GM13976 (cell line): Measurements from ENCODE around the gene SLC46A1.

ENCODE experiments used
- DNase-seq: peaks from one replicate; pipeline ENCODE4 v3.0.0; 2012; ENCODE audit warnings: low spot score
- CTCF ChIP-seq: IDR thresholded peaks from 2 replicates; pipeline ENCODE4 v1.5.1; 2012; ENCODE audit warnings: borderline replicate concordance, mild to moderate bottlenecking; ENCODE audit not compliant: insufficient read depth; ENCODE audit errors: extremely low read depth, missing control alignments, control extremely low read depth
- in situ Hi-C: fragments of 300-500 bp; cut with MboI; formaldehyde crosslinking; loops from one replicate; pipeline ENCODE4 v1.12.0; 2022; ENCODE audit warnings: low sequenced_read_pairs, mixed read lengths, inconsistent platforms; ENCODE audit not compliant: unreplicated experiment

The SLC46A1 gene

GRCh38 chr17:28404812-28405570 lies 1.0 kb downstream of the SLC46A1 start:
- no peak for TF ChIP-seq CTCF
- in situ Hi-C loops, result no loop called here
- DNase-seq, result no peak

- in situ Hi-C loops, result no loop called here
- DNase-seq, result no peak
- TF ChIP-seq CTCF, result no peak
Measured at GRCh38 chr17:28404461-28404811, 1.6 kb downstream of the SLC46A1 start.

GRCh38 chr17:28404007-28404406 lies 2.0 kb downstream of the SLC46A1 start:
- TF ChIP-seq CTCF, result no peak
- in situ Hi-C loops, result no loop called here
- no peak for DNase-seq

- TF ChIP-seq CTCF, result no peak
- in situ Hi-C loops, result no loop called here
- DNase-seq, result no peak
Measured at GRCh38 chr17:28402844-28403243, 3.2 kb downstream of the SLC46A1 start.

GRCh38 chr17:28402224-28402630 lies 3.8 kb downstream of the SLC46A1 start:
- no peak for DNase-seq
- no peak for TF ChIP-seq CTCF
- in situ Hi-C loops, result no loop called here

GRCh38 chr17:28399808-28400207 lies 6.2 kb downstream of the SLC46A1 start:
- no peak for TF ChIP-seq CTCF
- in situ Hi-C loops, result no loop called here
- DNase-seq, result no peak

GRCh38 chr17:28398280-28398981 lies 7.6 kb downstream of the SLC46A1 start:
- in situ Hi-C loops, result no loop called here
- no peak for TF ChIP-seq CTCF
- DNase-seq, result no peak
